GM21367 (cell line): ENCODE data around the gene PKMYT1.

Source experiments
- ATAC-seq: cut with Tn5 transposase; IDR thresholded peaks from one replicate; pipeline ENCODE4 v1.9.1; 2021; ENCODE audit not compliant: unreplicated experiment

The PKMYT1 gene

GRCh38 chr16:2974319-2975056 is 5.8 kb downstream of the PKMYT1 start:
- ATAC-seq: no peak

DNA sequence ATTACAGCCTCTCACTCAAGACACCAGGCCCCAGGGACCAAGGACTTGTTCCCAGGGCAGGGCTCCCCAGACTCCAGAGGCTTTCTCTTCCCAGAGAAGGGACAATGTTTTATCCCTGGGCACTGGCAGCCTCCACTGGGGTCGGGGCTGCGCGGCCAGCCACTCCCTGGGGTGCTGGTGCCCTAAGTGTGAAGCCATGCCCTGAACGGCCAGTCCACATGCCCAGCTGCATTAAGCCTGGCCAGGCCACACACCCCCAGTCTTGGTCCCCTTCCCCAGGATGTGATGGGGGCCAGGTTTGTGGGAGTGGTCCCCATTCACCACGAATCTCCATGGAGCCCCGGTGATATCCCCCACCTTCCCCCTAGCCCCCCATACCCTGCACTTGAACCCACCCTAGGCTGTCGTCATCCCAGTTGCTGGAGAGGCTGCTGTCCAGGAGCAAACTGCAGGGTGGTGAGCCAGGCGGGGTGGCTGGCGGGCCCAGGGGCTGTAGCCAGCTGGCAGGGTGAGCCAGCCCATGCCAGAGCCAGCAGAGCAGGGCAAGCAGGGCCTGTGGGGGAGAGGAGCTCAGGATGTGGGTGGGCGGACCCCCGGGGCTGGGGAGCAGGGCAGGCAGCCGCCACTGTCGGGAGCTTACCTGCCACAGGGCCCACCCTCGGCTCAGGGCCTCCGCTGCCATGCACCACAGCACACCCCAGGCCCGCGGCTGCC is 6.5 kb downstream of the PKMYT1 start:
- ATAC-seq: no peak

- ATAC-seq: no peak
These were observed 7.2 kb downstream of the PKMYT1 start for GRCh38 chr16:2973093-2973492.

DNA sequence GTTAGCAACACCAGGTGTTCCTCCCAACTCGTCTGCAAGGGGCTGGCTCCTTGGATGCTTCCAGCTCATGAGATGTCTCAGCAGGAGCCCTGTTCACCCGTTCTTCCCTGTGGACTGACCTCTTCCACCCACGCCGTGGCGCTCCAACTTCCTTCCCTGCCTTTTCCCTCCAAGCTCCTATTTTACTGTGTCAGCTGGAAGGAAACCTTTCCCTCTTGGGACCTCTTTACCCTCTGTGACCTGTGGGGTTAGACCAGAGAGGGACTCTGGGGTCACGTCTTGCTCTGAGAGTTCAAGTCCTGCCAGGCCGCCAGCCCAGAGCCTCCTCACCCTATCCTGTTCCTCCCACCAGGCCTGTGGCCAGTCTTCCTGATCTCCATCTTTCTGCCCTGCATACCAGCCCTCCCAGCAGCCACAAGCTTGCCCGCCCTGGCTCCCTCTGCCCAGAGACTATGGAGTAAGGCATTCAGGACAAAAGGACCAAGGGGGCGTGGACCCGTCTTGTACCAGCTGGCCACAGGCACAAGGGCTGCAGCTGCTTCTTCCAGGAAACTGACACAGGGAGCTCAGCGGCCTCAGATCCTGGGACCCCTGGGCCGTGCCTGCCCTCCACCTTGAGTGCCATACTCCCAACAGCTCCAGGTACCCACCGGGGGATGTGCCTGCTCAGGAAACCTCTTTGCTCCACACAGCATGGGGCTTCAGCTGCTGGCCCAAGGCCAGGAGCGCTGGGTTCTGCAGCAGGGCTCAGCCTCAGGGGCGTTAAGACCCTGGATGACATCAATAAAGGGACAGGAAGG is 8.1 kb downstream of the PKMYT1 start:
- ATAC-seq: no peak

DNA sequence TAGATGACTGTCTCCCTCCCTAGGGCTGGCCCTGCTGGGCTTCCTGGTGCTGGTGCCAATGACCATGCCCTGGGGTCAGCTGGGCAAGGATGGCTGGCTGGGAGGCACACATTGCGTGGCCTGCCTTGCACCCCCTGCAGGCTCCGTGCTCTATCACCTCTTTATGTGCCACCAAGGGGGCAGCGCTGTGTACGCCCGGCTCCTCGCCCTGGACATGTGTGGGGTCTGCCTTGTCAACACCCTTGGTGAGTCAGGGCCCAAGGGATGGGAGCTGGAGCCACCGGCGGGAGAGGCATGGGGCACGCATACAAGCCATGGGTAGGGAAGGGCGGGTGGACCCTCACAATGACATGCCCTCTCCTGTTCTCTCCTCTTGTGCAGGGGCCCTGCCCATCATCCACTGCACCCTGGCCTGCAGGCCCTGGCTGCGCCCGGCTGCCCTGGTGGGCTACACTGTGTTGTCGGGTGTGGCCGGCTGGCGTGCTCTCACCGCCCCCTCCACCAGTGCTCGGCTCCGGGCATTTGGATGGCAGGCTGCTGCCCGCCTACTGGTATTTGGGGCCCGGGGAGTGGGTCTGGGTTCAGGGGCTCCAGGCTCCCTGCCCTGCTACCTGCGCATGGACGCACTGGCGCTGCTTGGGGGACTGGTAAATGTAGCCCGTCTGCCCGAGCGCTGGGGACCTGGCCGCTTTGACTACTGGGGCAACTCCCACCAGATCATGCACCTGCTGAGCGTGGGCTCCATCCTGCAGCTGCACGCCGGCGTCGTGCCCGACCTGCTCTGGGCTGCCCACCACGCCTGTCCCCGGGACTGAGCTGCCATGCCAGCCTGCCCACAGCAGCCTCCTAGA is 8.9 kb downstream of the PKMYT1 start:
- ATAC-seq: no peak

GRCh38 chr16:2970563-2970962 is 9.7 kb downstream of the PKMYT1 start:
- no peak for ATAC-seq

DNA sequence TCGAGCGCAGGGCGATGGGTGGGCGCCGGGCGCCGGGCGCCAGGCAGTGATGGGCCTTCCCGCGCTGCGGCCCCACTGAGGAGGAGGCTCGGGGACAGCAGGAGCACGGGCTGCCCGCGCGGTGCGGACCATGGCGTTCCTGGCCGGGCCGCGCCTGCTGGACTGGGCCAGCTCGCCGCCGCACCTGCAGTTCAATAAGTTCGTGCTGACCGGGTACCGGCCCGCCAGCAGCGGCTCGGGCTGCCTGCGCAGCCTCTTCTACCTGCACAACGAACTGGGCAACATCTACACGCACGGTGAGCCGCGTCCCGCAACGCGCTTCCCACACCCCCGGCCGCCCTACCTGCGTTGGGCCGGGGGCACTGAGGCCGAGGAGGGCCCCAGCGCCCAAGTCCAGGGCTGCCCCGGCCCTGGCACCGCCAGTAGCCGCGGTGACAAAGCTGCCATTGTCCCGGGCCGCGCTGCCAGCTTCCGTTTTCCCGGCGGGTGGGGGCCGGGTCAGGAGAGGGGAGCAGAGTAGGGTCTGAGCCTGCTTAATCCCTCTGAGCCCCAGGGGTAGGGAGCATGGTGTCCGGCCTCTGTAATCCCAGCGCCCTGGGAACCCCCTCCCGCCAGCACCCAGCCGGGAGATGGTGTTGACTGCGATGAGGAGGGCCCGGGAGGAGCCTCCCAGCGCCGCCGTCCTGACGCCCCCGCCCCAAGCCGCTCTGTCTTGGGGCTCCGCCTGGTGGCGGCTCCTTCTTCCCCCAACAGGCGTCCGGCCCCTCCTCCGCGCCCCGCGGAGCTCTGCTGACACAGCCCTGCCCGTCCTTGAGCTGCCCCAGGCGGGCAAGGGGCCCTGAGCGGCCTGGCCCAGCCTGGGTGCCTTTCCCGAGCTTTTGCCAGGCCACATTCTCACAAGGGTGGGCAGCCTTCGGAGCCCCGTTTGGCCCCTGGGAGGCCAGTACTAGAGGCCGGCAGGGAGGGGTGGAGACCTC is 10.4 kb downstream of the PKMYT1 start:
- peak; percentile 4 for ATAC-seq

DNA sequence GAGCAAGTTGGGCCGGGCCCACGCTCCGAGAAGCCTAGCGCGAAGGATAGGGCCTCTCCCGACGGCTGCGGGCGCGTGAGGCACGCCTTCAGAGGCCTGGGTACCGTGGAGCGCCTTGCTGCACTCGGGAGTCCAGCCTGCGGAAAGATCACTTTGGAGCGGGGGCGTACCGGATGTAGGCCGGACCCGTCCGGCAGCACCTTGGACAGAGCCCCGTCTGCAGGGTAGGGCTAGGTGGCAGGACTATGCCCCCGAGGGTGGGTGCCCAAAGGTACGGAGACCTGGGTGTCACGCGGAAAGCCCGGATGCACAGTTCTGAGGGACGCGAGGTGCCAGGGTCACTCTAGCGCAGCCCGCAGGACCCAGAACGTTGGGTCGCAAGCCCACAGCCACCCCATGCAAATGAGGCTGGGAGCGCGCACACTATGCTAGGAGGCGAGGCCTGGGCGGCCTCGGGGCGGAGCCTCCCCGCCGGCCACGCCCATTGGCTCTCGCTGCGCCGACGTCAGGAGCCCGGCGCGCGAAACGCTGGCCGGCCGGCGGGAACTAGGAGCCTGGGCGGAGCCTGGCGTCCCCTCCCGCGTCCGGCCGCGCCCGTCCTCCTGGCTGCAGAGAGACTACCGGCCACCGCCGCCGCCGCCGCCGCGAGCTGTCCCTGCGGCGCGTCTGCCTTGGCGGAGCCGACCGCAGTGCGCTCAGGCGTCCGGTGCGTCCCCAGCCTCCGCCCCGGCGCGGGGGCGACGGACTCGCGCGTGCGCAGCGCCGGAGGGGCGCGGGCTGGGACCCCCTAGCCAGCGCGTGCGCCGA is 11.3 kb downstream of the PKMYT1 start, which contains the start of gene PAQR4:
TSS of gene PAQR4 (plus strand) at position 611 of the 807 bp plus-strand sequence. CDS start 327 bp downstream, outside the sequence.
- ATAC-seq: peak; percentile 60

- ATAC-seq: no peak
These were observed 11.9 kb downstream of the PKMYT1 start for GRCh38 chr16:2968368-2968737.

DNA sequence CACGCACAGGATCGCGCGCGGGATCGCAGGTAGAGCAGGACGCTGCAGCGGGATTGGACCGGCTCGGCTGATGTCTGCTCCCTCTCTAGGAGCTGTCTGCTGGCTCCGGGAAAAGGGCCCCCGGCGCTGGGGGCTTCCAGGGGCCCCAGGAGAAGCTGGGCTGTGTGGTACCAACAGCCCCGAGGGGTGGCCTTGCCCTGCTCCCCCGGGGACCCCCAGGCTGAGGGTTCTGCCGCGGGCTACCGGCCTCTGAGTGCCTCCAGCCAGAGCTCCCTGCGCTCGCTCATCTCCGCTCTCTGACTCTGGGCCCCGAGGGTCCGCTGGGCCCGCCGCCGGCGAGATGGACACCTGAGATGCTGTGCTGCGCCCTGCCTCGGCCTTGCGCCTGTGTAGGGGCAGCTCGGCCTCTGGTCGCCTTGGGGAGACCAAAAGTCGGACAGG is 12.5 kb downstream of the PKMYT1 start:
- ATAC-seq: no peak

- no peak for ATAC-seq
These were observed 13.0 kb downstream of the PKMYT1 start for GRCh38 chr16:2967211-2967631.

- no peak for ATAC-seq
These were observed 13.4 kb downstream of the PKMYT1 start for GRCh38 chr16:2966808-2967191.

- no peak for ATAC-seq
These were observed 14.0 kb downstream of the PKMYT1 start for GRCh38 chr16:2966043-2966807.

GRCh38 chr16:2964475-2965336 is 15.5 kb downstream of the PKMYT1 start:
- ATAC-seq: no peak

DNA sequence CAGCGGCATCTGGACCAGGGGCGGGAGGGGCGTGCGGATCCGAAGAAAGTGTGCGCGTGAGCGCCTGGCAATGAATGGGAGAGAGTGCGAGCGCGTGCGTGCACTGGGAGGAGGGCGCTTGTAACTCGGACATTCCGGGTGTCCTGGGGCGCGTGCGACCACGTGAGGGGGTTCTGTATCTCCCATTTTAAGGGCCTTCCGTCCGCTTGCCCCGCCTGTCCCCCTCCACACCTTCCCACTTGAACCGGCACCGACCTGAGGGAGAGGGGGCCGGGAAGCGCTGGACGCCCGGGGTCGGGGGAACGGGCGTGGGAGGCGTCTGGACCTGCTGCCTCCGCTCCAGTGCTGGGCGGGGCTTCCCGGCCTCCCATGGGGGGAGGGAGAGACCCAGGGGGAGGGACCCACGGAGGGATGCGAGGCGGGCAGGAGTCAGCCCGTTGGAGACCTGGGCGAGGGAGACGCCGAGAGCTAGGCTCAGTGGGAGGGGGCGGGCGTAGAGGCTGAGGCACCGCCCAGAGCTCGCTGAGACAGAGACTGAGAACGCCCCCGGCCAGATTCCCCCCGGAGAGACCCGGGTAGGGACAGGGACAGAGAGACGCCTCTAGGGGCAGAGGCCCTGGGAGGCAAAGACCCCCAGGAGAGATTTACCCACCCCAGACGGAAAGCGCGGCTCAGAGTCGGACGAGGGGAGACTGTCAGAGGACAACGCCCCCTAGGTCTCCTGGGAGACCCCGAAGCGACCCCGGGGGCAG is 16.3 kb downstream of the PKMYT1 start, which contains the start of gene KREMEN2:
TSS of gene KREMEN2 (plus strand) at position 553 of the 752 bp plus-strand sequence. CDS start 246 bp downstream, outside the sequence.
- no peak for ATAC-seq

DNA sequence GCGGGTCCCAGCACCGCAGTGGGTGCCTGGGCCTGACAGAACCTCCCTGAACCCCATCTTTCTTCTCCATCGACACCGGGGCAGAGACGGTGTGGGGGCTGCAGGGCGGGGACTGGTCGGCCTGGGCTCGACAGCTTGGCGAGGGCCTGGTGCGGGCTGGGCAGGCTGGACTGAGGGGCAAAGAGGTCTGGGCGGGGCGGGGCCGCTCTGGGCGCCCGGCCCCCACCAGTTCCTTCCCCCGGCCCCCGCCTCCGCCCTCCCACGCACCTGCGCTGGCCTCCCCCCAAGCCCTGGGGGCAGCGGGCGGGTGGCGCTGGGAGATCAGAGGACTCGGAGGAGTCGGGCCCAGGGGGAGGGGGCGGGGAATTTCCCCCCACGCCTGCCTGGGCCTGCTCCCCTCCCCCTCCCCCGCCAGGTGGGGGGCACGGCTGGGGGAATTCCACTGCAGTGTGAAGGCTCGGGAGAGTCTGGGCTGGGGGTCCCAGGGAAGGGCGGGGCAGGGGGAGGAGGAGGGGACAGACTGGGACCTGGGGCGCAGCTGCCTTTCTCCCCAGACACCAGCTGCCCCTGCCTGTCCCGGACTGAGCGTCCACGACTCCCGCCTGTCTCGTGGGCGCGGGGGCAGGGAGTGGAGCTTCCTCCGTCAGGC is 17.0 kb downstream of the PKMYT1 start:
- no peak for ATAC-seq
